ENCODE measurements around the gene GJB6.

DNA sequence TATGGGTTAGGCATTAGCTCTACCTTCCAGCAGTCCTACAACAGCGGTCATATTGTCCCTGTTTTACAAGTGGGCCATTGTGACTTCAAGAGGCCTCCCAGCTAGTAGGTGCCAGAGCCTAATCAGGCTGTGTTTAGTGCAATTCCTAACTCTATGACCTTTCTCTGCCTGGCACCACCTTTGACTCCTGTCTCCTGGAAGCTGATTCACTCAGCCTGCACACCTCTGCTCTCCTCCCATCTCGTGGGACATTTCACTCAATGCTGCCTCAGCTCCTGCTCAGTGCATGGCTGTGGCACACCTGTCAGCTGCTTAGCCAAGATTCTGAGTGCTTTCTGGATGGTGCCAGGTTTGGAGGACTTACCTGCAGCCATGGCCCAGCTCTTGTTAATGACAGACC is 9.5 kb upstream of the GJB6 start:
- TF ChIP-seq, protein P1, sequence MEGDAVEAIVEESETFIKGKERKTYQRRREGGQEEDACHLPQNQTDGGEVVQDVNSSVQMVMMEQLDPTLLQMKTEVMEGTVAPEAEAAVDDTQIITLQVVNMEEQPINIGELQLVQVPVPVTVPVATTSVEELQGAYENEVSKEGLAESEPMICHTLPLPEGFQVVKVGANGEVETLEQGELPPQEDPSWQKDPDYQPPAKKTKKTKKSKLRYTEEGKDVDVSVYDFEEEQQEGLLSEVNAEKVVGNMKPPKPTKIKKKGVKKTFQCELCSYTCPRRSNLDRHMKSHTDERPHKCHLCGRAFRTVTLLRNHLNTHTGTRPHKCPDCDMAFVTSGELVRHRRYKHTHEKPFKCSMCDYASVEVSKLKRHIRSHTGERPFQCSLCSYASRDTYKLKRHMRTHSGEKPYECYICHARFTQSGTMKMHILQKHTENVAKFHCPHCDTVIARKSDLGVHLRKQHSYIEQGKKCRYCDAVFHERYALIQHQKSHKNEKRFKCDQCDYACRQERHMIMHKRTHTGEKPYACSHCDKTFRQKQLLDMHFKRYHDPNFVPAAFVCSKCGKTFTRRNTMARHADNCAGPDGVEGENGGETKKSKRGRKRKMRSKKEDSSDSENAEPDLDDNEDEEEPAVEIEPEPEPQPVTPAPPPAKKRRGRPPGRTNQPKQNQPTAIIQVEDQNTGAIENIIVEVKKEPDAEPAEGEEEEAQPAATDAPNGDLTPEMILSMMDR (conservative IDR thresholded peaks at IDR 0.05 in 1 of 2, IDR thresholded peaks at IDR 0.05 in 1 of 2; ENCODE audit: extremely low read depth in 1 of 2, insufficient read depth in 1 of 2, low read depth in 1 of 2, low read length in 2 of 2): no peak
- no peak for TF ChIP-seq EZH2 (IDR thresholded peaks at IDR 0.05; ENCODE audit: borderline replicate concordance, low read length)
